Amniotic stem cell (primary cell): Measurements from ENCODE around the gene SFT2D3.

ENCODE experiments used
- DNase-seq: peaks from one replicate; lab custom pipeline; 2025; lab: John Stamatoyannopoulos, UW

The SFT2D3 gene, protein sequence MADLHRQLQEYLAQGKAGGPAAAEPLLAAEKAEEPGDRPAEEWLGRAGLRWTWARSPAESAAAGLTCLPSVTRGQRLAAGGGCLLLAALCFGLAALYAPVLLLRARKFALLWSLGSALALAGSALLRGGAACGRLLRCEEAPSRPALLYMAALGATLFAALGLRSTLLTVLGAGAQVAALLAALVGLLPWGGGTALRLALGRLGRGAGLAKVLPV

DNA sequence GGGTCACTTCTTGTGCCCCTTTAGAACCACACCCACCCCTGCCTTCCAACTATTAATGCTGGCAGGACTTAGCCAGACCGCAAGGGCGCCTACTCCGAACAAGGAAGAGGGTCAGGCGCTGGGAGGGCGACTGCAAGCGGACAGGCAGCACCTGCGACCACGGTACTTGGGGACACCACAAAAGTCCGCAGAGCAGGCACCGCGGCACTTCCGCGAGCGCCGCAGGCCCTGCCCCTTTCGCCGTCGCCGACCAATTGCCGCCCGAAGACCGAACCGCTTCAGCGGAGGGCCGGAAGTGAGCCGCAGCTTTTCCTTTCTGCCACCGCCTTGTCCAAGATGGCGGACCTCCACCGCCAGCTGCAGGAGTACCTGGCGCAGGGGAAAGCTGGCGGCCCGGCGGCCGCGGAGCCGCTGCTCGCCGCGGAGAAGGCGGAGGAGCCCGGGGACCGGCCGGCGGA, at the start of gene SFT2D3:
TSS of gene SFT2D3 (plus strand) at position 305 of the 458 bp plus-strand sequence. CDS start at position 337, 32 bp downstream.
- peak; percentile 77 for DNase-seq

DNA sequence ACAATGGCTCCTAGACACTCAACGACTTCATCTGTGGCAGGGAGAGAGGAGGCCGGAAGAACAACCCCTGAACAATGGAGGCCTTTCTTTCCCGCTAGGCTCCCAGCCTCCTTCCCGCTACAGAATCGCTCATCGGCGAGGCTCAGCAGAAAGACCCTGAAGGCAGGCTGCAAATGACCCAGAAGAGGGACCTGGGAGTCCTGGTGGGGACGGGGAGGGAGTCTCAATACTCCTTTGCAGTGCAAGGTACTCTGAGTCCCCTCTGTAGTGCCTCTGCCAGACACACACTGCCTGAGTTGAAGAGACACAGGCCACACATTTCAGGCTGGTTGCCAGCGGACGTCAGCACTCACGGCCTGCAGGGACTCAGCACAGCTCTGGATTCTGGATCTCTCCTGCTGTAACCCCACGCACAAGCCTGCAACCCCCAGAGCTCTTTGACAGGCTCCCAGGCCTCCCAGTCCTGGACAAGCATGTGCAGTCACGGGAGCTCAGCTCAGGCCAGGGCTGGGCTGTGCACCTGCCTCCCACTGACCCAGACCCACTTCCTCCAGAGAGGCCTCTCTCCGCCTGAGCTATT, 49.2 kb upstream of the SFT2D3 start:
- DNase-seq, result no peak

DNA sequence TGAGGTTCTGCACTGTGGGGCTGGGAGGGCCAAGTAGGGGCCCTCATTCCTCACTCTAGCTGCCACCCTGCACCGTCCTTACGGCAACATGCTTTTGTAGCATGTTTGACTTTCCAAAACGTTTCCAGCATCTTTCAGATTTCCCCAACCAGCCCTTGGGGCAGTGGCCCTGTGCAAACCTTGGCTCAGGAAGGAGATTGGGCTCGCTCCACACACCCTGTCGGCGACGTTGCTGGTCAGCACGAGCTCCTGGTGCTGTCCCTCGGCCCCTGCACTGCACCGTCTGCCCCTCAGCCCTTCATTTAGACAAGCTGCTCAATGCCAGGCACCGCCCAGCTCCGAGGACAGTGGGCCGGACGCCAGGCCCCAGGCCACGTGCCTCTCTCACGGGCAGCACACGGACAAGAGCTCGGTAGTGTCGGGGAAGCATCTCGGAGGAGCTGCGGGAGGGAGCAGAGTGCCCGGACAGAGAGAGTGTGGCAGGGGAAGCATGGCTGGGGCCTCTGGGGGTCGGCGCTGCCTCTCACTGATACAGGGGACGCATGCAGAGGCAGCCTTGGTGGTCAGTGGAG, 48.4 kb upstream of the SFT2D3 start:
- DNase-seq, result no peak

DNA sequence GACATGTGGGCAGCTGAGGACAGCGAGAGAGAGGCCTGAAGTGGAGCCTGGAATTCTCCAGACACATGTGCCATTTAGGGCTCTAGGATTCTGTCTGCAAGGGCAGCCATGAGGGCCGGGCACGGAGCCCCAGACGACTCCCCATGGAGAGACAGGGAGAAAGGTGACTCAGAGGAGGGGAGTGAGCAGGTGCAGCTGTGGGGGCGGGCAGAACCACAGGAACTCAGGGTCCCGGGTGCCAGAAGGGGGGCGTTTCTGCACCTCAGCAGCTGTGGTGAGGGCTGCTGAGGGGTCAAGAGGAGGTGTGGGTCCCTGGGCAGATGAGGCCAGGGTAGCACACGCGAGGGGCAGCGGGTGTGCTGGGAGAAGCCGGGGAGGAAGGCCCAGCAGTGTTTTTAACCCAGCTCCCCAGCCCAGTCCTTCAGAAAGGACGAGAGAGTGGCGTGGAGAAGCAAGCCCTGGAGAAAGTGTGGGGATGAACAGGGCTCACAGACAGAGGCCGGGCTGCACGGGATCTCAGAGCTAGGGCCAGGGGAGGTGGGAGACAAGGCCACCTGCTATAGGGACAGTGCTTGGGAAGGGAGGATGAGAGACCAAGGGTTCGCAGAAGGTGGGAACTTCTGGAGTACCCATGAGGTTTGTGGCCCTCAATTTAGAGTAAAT, 47.7 kb upstream of the SFT2D3 start:
- no peak for DNase-seq

DNA sequence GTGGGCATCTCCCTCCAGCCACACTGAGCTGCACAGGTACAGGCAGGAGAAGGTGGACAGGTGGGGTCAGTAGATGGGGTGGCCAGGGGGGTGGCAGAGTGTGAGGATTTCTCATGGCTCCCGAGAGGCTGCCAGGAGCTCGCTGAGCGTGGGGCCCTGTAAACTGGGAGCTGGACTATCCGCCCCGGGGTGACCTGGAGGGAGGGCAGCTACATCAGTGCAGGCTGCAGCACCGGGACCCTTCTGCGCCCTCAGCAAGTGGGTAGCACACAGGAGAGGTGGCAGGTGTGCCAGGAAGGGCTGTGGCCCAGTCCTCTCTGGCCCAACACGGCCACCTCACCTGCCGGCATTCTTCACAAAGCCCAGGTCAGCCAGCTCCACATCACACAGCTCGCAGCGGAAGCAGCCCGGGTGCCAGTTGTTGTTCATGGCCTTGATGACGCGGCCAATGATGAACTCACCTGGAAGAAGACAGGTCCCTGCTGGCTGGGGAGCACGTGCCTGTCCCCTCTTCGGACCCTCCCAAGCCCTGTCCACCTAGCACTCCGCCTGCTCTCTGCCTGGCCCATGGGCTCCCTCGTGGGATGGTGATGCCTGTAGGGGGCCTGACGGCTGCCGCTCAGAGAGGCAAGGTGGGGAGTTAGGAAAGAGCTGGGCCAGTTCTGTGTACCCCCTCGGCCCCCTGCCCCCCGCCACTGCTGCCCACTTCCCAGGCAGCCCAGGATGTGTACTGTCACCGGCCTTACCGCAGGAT, 47.0 kb upstream of the SFT2D3 start:
- DNase-seq, result no peak

DNA sequence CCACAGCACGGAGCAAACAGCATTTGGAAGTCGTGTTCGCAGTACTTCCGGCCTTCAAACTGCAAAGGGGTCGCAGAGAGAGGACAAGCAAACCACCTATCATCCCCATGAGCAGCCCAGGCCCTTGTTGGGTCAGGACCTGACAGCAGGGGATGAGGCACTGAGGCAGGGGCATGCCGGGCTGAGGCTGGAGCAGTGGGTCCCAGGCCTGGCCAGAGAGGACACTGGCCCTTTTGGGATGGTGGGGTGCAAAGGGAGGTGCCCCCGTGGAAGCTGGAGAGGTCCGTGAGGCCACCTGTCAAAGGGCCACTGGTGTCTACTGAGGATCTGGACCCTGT, 46.5 kb upstream of the SFT2D3 start:
- DNase-seq, result no peak

DNA sequence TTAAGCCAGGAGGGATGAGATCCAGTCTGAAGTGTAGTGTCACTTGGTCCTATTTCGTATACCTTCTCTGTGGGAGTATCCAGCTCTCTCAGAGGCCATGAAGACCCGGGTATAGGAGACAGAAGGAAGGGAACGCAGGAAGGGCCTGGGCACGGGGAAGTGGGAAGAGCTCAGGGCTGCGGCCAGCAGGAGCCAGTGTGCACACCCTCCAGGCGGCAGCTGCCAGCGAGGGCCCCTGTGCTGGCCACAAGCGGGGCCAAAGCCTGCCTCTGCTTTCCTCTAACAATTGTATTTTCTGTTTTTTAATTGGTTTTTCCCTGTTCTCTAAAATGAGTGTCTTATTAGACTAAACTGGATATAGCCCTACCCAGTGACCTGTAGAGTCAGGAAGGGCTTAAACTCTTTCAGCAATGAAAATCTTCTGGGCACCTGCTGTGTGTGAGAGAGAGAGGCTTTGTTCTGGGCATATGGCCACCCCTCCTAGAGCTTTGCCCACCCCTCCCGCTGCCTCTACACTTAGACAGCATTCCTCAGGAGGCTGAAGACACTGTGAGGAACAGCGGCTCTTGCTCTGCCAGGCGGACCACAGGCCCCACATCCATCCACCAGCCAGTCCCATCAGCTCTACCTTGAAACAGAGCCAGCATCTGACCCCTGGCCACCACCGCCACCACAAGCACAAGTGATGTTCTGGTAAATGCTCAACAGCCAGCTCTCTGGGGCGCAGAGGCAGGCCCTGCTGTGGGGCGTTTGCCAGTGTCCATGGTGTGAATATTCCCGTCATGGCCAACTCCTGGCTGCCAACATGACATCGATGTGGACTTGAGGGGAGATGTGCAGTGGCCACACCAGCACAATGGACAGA, 45.9 kb upstream of the SFT2D3 start:
- DNase-seq, result no peak

DNA sequence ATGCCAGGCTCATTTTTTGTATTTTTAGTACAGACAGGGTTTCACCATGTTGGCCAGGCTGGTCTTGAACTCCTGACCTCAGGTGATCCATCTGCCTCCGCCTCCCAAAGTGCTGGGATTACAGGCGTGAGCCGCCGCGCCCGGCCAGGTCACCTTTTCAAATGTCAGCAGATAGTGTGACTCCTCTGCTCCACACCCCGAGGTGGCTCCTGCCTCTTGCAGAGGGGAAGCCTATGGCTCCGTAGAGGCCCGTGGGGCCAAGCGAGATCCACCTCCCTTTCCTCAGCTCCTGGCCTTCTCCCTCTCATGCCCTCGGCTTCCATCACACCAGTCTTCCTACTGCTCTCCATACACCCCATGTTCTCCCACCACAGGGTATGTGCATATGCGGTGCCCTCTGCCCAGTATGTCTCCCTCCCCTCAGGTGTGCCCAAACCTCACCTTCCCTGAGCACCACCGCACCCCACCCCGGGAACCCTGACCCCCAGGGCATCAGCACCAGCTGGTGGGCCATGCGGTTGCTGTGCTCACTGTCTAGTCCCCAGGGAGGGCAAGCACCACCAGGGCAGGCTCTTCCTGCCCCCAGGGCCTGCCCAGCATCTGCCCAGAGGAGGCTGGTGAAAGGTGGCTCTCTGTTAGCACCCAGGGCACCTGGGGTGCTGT, 44.6 kb upstream of the SFT2D3 start:
- no peak for DNase-seq

DNA sequence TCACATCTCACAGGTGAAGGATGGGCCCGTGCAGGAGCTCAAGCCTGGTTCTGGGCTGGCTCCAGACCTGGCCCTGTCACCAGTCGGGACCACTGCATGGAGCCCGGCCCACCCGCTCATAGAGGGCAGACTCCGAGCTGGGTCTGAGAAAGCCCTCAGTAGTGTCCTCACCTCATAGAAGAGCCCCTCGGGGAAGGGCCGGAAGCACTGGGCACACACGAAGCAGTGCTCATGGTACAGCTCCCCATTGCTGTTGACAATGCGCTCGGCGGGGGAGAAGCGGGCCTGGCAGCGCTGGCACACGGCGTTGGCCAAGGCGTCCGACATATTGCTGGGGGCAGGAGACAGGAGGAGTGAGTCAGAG, 44.1 kb upstream of the SFT2D3 start:
- DNase-seq, result no peak

DNA sequence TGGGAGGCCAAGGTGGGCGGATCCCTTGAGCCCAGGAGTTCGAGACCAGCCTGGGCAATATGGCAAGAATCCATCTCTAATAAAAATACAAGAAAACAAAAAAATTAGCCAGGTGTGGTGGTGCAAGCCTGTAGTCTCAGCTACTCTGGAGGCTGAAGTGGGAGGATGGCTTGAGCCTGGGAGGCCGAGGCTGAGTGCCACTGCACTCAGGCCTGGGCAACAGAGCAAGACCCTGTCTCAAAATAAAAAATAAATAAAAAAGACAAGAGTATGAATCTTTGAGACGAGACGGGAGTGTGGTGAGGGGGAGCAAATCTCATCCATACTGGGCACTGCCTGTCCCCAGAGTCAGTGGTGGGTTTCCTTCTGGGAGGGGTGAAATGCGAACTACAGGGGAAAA, 43.2 kb upstream of the SFT2D3 start:
- DNase-seq, result no peak

DNA sequence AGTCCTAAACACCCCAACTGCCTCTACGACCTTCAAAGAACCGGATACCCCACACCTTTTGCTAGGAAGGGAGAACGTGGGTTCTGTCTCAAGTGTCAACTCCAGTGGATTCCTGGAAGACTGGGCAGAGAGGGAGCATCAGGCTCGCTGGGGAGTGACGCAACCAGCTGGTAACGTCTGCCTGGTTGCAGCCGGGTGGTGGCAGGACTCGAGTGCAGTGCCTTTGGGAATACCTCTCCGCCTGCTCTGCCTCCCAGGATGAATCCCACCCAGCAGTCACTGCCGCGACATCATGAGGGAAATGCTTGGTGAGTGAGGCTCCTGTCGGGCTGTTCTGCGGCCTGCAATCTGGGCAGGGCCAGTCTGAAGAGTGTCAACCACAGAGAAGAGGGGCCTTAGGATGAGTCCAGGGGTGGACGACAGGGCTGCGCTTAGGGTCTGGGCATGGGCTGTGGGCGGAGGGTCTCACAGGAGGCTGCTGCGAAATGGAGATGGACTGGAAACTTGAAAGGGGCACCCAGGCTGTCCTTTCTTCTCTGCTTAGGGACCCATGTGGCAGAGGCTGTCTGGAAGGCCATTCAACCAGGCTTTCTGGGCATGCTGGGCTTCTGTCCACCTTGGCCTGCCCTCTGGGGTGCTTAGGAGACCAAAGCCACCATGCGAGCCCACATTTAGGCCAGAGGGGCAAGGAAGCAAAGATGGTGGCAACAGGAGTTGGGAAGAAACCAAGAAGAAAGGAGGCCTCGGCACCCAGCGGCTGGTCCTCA, 42.5 kb upstream of the SFT2D3 start:
- DNase-seq, result no peak

DNA sequence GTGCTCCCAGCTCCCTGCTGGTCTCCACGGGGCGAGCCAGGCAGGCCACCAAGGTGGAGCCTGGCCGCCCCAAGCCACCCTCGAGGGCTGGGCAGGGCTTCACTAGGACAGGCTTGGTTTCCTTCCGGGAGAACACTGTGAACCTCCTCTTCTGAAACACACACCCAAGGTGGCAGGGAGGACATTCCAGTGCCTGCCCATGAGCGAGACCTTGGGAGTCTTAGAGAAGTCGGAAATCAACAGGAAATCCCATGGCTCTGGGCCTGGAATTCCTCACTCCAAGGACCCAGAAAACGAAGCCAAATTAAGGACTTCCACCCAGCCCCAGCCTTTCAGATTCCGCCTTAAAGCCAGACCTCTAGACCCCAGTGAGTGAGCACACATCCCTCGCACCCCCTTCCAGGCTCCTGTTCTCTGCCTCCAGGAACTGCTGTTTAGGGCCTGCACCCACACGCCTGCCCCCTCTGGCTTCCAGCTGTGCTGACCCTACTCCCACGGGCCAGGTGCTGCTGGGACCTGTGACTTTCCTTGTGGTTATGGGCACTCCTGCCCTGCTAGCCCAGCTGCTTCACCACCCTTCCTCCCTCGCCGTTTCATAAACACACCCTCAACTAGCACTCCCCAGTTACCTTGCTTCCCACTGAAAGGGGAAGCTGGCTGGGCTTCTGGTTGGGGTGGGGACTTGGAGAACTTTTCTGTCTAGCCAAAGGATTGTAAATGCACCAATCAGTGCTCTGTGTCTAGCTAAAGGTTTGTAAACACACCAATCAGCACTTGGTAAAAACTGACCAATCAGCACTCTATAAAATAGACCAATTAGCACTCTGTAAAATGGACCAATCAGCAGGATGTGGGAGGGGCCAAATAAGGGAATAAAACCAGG, 41.6 kb upstream of the SFT2D3 start:
- DNase-seq, result no peak

DNA sequence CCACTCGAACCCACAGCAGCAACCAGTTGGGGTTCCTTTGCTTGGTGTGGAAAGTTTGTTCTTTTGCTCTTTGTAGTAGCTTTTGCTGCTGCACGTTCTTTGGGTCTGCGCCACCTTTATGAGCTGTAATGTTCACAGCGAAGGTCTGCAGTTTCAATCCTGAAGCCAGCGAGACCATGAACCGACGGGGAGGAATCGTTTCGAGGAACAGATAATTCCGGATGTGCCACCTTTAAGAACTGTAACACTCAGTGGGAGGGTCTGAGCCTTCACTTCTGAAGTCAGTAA, 41.1 kb upstream of the SFT2D3 start:
- DNase-seq, result no peak

DNA sequence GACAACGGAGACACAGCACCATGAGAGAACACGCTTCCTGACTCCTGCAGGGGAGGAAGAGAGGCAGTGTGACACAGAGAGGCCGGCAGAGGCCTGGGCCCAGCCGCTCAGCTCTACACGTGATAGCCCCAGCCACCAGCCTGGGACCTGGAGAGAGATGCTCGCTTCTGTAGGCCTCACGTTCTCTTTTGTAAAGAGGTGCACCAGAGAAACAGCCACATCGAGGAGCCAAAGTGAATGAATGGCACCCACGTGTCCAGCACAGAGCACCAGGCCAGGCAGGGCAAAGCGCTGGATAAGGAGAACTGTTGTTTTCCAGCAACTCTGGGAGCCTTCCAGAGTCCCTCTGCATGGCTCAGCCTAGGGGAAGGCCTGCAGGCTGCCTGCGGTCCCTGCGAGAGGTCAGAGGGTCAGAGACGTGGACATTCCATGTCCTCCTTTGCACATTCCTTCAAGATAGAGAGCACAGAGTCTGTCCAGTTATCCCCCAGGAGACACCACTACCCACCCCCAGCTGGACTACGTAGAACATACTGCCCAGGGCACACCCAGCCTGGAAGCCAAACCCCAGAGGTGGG, 40.1 kb upstream of the SFT2D3 start:
- DNase-seq, result no peak

DNA sequence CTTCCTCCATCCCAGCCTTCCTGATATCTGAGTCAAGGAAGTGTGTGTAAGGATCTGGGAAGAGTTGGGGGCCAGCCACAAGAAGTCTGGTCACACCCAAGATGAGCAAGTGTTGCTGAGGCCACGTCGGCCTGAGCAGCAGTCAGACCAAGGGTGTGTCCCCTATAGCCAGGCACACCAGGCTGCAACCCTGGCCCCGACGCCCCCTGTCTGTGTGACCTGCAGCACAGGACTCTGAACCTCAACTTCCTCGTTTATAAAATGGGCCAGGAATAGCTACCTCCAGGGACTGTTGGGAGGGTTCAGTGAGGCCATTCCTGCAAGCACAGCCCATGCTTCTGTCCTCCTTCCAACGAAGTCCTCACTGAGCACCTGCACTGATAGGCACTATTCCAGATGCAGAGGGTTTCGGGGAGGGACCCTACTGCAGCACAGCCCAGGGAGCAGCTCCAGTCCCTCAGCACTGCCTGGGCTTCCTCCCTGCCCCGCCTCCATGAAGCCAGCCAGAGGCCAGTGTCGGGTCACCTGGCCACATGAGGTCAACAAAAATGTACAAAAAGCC, 39.3 kb upstream of the SFT2D3 start:
- DNase-seq, result no peak

DNA sequence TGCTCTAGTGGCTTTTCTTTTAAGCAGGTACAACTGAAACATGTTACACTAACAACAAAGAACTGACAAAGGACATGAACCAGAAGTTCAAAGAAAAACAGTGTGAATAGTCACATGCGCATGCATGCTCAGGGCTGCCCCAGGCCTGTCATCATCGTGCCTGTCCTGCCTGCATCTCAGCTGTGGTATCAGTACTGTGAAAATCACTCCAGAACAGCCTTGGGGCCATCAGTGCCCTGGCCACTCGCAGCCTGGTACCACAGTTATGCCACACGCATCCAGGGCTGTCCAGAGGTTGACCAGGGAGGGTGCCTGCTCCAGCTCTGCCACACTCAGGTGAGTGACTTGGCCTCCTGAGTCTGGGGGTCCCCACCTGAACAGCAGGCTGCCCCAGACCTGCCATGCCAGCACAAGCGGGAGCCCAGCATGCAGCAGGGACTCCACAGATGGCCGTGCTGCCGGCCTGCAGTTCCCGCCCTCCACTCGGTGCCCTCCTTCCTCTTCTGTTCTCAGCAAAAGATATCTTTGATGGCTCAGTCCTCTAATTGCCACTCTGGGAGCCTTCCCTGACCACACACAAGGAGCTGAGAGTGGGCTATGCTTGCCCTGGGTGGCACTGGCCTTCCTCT, 38.2 kb upstream of the SFT2D3 start:
- DNase-seq, result no peak

DNA sequence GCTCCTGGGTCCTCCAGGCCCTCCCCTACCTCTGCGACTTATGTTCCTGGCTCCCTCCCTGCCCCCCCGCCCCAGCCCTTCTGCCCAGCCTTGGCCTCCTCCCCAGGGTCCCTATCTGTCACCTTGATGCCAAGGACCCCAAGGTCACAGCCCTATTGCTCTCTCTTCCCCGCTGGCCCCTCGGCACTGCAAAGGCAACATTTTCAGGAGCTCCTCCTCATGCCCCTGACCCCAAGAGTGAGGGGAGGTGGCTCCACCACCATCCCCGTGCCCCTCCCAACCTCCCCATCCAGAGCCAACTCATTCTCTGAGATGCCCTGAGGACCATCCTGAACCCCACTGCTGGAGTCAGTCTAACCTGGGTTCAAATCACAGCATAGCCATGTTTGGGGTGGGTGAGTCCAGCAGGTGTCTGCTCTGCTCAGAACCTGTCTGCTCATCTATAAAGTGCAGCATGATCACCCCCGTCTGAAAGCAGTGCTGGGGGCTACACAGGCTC, 37.7 kb upstream of the SFT2D3 start:
- no peak for DNase-seq
